Dermis microvascular lymphatic vessel endothelial cell (primary cell): ENCODE results near the gene TEX26. TPM values are rescaled to one million over a fixed set of nuclear protein-coding genes. Genes with fewer than 3 reads are reported as not detected.

Experiments
- DNase-seq, 2 donors: peaks; one replicate each; pipeline versions ENCODE4 v3.0.0 to v3.0.0-alpha.2; 2010; ENCODE audit warnings: low read depth in 2 of 2
- total RNA-seq: library from RNA; depleted of rRNA; stranded (reverse); fragments of >200 nt; gene quantifications from 2 replicates; pipeline ENCODE4 v1.2.1, GENCODE V29; 2014

TEX26 gene
- not detected in 2 replicates for total RNA-seq

- no peak for DNase-seq
Measured at GRCh38 chr13:30932481-30933353, at the start of gene TEX26. TSS of gene TEX26 (plus strand) at chr13:30932656. CDS start at chr13:30932716, 60 bp downstream.

GRCh38 chr13:30882996-30883766 is 49.3 kb upstream of the TEX26 start:
- DNase-seq: no peak

GRCh38 chr13:30884543-30884942 is 47.9 kb upstream of the TEX26 start:
- no peak for DNase-seq

GRCh38 chr13:30889196-30889690 is 43.2 kb upstream of the TEX26 start:
- no peak for DNase-seq

GRCh38 chr13:30892966-30893365 is 39.5 kb upstream of the TEX26 start:
- peak in 1 of 2 donors; percentile 41 for DNase-seq

GRCh38 chr13:30895773-30896172 is 36.7 kb upstream of the TEX26 start:
- DNase-seq: peak; percentile 71 to 79

GRCh38 chr13:30898070-30898469 is 34.4 kb upstream of the TEX26 start:
- DNase-seq: no peak

- DNase-seq: peak; percentile 99
Measured at GRCh38 chr13:30898678-30899241, 33.7 kb upstream of the TEX26 start.

GRCh38 chr13:30900436-30900835 is 32.0 kb upstream of the TEX26 start:
- no peak for DNase-seq

GRCh38 chr13:30900952-30901749 is 31.3 kb upstream of the TEX26 start:
- DNase-seq: no peak

GRCh38 chr13:30904043-30904442 is 28.4 kb upstream of the TEX26 start:
- no peak for DNase-seq

GRCh38 chr13:30905932-30906383 is 26.5 kb upstream of the TEX26 start, which contains the start of gene MEDAG:
TSS of gene MEDAG (plus strand) at chr13:30906271. CDS start at chr13:30906516, 245 bp downstream.
- DNase-seq: peak; percentile 78 to 92

- DNase-seq: peak; percentile 18 to 32
Measured at GRCh38 chr13:30906411-30907051, 25.9 kb upstream of the TEX26 start.

- DNase-seq: peak in 1 of 2 donors; percentile 55
Measured at GRCh38 chr13:30907121-30907861, 25.2 kb upstream of the TEX26 start.

GRCh38 chr13:30908416-30908980 is 24.0 kb upstream of the TEX26 start:
- peak; percentile 77 to 81 for DNase-seq

GRCh38 chr13:30910676-30911075 is 21.8 kb upstream of the TEX26 start:
- DNase-seq: no peak

- no peak for DNase-seq
Measured at GRCh38 chr13:30915691-30916541, 16.5 kb upstream of the TEX26 start.

GRCh38 chr13:30916991-30917390 is 15.5 kb upstream of the TEX26 start:
- DNase-seq: no peak
